Heart left ventricle (tissue), 16 donors: Measurements from ENCODE around the gene DIS3L2. TPM values are rescaled to one million over a fixed set of nuclear protein-coding genes. Genes with fewer than 3 reads are reported as not detected.
A peak's percentile ranks its signal among the peaks of the same experiment; 100 is the strongest.

Source experiments
- ATAC-seq, 4 donors: fragments of 200-7000 bp; cut with Tn5 transposase; one replicate each; pipeline ENCODE4 v1.9.1; 2020 to 2022; ENCODE audit warnings: moderate library complexity in 4 of 4, mild to moderate bottlenecking in 3 of 4, moderate number of reproducible peaks in 1 of 4
- DNase-seq, 5 donors: peaks; one replicate each; pipeline ENCODE4 v3.0.0-alpha.2; 2020
- H3K27ac ChIP-seq, 12 donors: fragments of 200-600 bp; sonication (generic) in 4 of 12; one replicate each; pipeline versions ENCODE4 v1.5.0 to v1.8.0; 2016 to 2022; ENCODE audit warnings: mild to moderate bottlenecking in 2 of 12
- H3K27me3 ChIP-seq, 9 donors: fragments of 200-600 bp; sonication (generic) in 2 of 9; one replicate each; pipeline versions ENCODE4 v1.5.1 to v1.8.0; 2016 to 2022; ENCODE audit warnings: mild to moderate bottlenecking in 3 of 9
- H3K36me3 ChIP-seq, 9 donors: fragments of 200-600 bp; sonication (generic) in 2 of 9; one replicate each; pipeline versions ENCODE4 v1.5.0 to v1.8.0; 2018 to 2022; ENCODE audit warnings: mild to moderate bottlenecking in 2 of 9
- H3K4me1 ChIP-seq, 12 donors: fragments of 200-600 bp; sonication (generic) in 4 of 12; one replicate each; pipeline versions ENCODE4 v1.5.0 to v1.8.0; 2016 to 2022; ENCODE audit warnings: mild to moderate bottlenecking in 3 of 12
- H3K4me3 ChIP-seq, 12 donors: fragments of 200-600 bp; sonication (generic) in 4 of 12; one replicate each; pipeline versions ENCODE4 v1.5.0 to v1.8.0; 2017 to 2022; ENCODE audit warnings: mild to moderate bottlenecking in 9 of 12, moderate library complexity in 4 of 12
- H3K9me3 ChIP-seq, 12 donors: fragments of 200-600 bp; sonication (generic) in 4 of 12; one replicate each; pipeline versions ENCODE4 v1.5.0 to v1.8.0; 2016 to 2022; ENCODE audit warnings: mild to moderate bottlenecking in 1 of 12
- CTCF ChIP-seq, 12 donors: fragments of 200-600 bp; sonication (generic) in 4 of 12; IDR thresholded peaks; one replicate each; pipeline versions ENCODE4 v1.5.0 to v1.8.0; 2018 to 2022; ENCODE audit warnings: antibody characterized with exemption in 12 of 12, mild to moderate bottlenecking in 5 of 12
- POLR2A ChIP-seq, 2 donors: fragments of 450-650 bp; IDR thresholded peaks; one replicate each; pipeline ENCODE4 v1.6.1; 2017; ENCODE audit warnings: antibody characterized with exemption in 2 of 2, mild to moderate bottlenecking in 2 of 2, moderate library complexity in 2 of 2
- WGBS, 4 donors: extraction: QIAGEN DNeasy Blood & Tissue Kit in 2 of 4; methylation state at CpG; one replicate each; pipeline versions ENCODE4 v1.1.5 to v1.1.7; 2013 to 2018; 5-methylcytosine and 5-hydroxymethylcytosine counted together
- intact Hi-C, 10 donors: fragments of 100-400 bp; cut with DNase I; formaldehyde crosslinking; loops; one replicate each; pipeline versions ENCODE4 v1.11.1 to v1.14.2; 2022
- polyA plus RNA-seq, 2 donors: library from polyadenylated mRNA; stranded (reverse); fragments of 200-250 nt; gene quantifications; one replicate each; pipeline ENCODE4 v1.2.3, GENCODE V29; 2013
- total RNA-seq, 9 donors: library from RNA; depleted of rRNA in 2 of 9; stranded (reverse); fragments of >200 nt in 2 of 9; fragmentation: NEBNext Ultra II Directional in 3 of 9; extraction: Animal tissue kit (Norgen Biotek cat#: 25700) in 3 of 9; gene quantifications; one replicate each; pipeline versions ENCODE4 v1.1.0 to v1.2.4, GENCODE V29; 2016 to 2023
- donor health status: ischemic (EF 13 %, LVEDD 7.1; RV severe dilation, severe dysfunction).
- donor health status: healthy with polysubstance abuse.
- donor health status: DM: no; HTN: yes; CAD: no.
- donor health status: DM: no; HTN: no; CAD: no.
- donor health status: ischemic (EF 25% LVEDD 6.9; RV normal size, moderate dysfunction).
- donor health status: ischemic (EF 25% LVEDD 5.7; RV mildly dilated, moderate dysfunction).
- donor health status: healthy.
- donor health status: DM: yes; HTN: yes; CAD: no.
- donor health status: ischemic (EF 35%, LVEDD 5.7; RV mildly dilated, moderate dysfunction).
- donor health status: nonischemic (EF 11% LVEDD 7.7; RV severe dilation, severe dysfunction).
- donor health status: DM: yes; HTN: yes; CAD: no.
- donor health status: PGD.
- donor health status: ischemic (EF 29% LVEDD 5.4; RV normal size, mild dysfunction).
- donor health status: nonischemic (EF 23%, LVEDD 6.1; RV moderate dilation, normal function).

DIS3L2 gene
- total and polyA plus RNA-seq, 11 donors, result 12.4 to 27.3 (median 21.8) TPM

GRCh38 chr2:231924889-231925275, 36.6 kb upstream of the DIS3L2 start:
- intact Hi-C loops, result loop anchor here (1.0 to 5.0 kb wide), 9 partner anchors 214 to 517 kb away; no protein-coding TSS in a partner anchor
- ATAC-seq (no peak), DNase-seq (peak in 1 of 5 donors; percentile 33)
- H3K27me3 ChIP-seq, result peaks cover 9 to 78% (median 39%) of the 10 kb centered on the region in 9 donors
- H3K9me3 ChIP-seq, result no peaks in the 10 kb centered on the region
- H3K36me3 ChIP-seq, result no peaks in the 10 kb centered on the region
- WGBS, 4 donors, result 37 to 46% (median 40%) methylated on average over 8 of the region's 8 CpGs
- peaks cover 4 to 37% (median 20%) of the 10 kb centered on the region in 12 donors for H3K4me1 ChIP-seq
- TF ChIP-seq CTCF (IDR thresholded peaks at IDR 0.05) (no peak), POLR2A (IDR thresholded peaks at IDR 0.05) (no peak)
- peak overlapping the region in 11 of 12 donors; percentile 26 to 59 (median 50) for H3K4me3 ChIP-seq
- H3K27ac ChIP-seq, result no peak overlapping the region

- intact Hi-C loops, result loop anchor here in 9 of 10 donors (1.0 to 5.0 kb wide), 7 partner anchors 213 to 517 kb away; no protein-coding TSS in a partner anchor
- no peaks in the 10 kb centered on the region for H3K9me3 ChIP-seq
- H3K27ac ChIP-seq, result peak overlapping the region in 1 of 12 donors; percentile 15
- peaks cover 9 to 79% (median 39%) of the 10 kb centered on the region in 9 donors for H3K27me3 ChIP-seq
- peaks cover 4 to 40% (median 20%) of the 10 kb centered on the region in 12 donors for H3K4me1 ChIP-seq
- peak; percentile 75 to 90 (median 84) for ATAC-seq
- no peaks in the 10 kb centered on the region for H3K36me3 ChIP-seq
- no peak for TF ChIP-seq POLR2A (IDR thresholded peaks at IDR 0.05)
- peak; percentile 81 to 98 (median 91) for TF ChIP-seq CTCF (IDR thresholded peaks at IDR 0.05)
- peak overlapping the region; percentile 26 to 59 (median 50) for H3K4me3 ChIP-seq
- WGBS, 4 donors, result 1% methylated on average over 33 to 96 of the region's 96 CpGs
- peak; percentile 82 to 91 (median 85) for DNase-seq
Measured at GRCh38 chr2:231925303-231926179, 36.0 kb upstream of the DIS3L2 start.

GRCh38 chr2:231926180-231926741, 35.3 kb upstream of the DIS3L2 start, which contains the start of gene NPPC:
NPPC (minus strand) TSS chr2:231926396; CDS start chr2:231926249, 147 bp downstream.
- peaks cover 4 to 41% (median 20%) of the 10 kb centered on the region in 12 donors for H3K4me1 ChIP-seq
- no peaks in the 10 kb centered on the region for H3K36me3 ChIP-seq
- WGBS, 4 donors, result 0 to 1% (median 1%) methylated on average over 17 to 54 of the region's 54 CpGs; no CpG with 5 or more reads in 1 of the 4 donors
- H3K27me3 ChIP-seq, result peaks cover 9 to 78% (median 39%) of the 10 kb centered on the region in 9 donors
- DNase-seq, result peak; percentile 56 to 71 (median 65)
- no peaks in the 10 kb centered on the region for H3K9me3 ChIP-seq
- ATAC-seq, result peak in 3 of 4 donors; percentile 50 to 70 (median 64)
- intact Hi-C loops, result loop anchor here in 7 of 10 donors (1.0 to 5.0 kb wide), 4 partner anchors 216 to 516 kb away; no protein-coding TSS in a partner anchor
- H3K27ac ChIP-seq, result peak within 1 kb of the TSS in 1 of 12 donors; percentile 15
- TF ChIP-seq POLR2A (IDR thresholded peaks at IDR 0.05), result no peak
- TF ChIP-seq CTCF (IDR thresholded peaks at IDR 0.05), result peak in 7 of 12 donors; percentile 17 to 50 (median 32)
- peak within 1 kb of the TSS; percentile 26 to 59 (median 50) for H3K4me3 ChIP-seq
